HUES48 (cell line): ENCODE data around the gene IL6ST.

Experiments used
- H3K27ac ChIP-seq: one replicate; pipeline ENCODE4 v1.7.0; 2013; ENCODE audit warnings: low read depth, low read length, inconsistent platforms
- H3K27me3 ChIP-seq: 2 replicates; pipeline ENCODE4 v1.6.1; 2013; ENCODE audit warnings: mild to moderate bottlenecking, low read length; ENCODE audit not compliant: control insufficient read depth, insufficient read depth
- H3K36me3 ChIP-seq: 2 replicates; pipeline ENCODE4 v1.6.1; 2013; ENCODE audit warnings: low read length; ENCODE audit not compliant: control insufficient read depth, insufficient read depth
- H3K4me1 ChIP-seq: 2 replicates; pipeline ENCODE4 v1.6.1; 2013; ENCODE audit warnings: mild to moderate bottlenecking, low read length; ENCODE audit not compliant: control insufficient read depth, insufficient read depth
- H3K4me3 ChIP-seq: 2 replicates; pipeline ENCODE4 v1.5.1; 2013; ENCODE audit warnings: mild to moderate bottlenecking, low read depth, low read length
- H3K9ac ChIP-seq: 2 replicates; pipeline ENCODE4 v1.6.1; 2013; ENCODE audit warnings: mild to moderate bottlenecking, low read depth, low read length, moderate library complexity
- H3K9me3 ChIP-seq: 2 replicates; pipeline ENCODE4 v1.6.1; 2013; ENCODE audit warnings: low read length; ENCODE audit not compliant: control insufficient read depth, insufficient read depth

The IL6ST gene

DNA sequence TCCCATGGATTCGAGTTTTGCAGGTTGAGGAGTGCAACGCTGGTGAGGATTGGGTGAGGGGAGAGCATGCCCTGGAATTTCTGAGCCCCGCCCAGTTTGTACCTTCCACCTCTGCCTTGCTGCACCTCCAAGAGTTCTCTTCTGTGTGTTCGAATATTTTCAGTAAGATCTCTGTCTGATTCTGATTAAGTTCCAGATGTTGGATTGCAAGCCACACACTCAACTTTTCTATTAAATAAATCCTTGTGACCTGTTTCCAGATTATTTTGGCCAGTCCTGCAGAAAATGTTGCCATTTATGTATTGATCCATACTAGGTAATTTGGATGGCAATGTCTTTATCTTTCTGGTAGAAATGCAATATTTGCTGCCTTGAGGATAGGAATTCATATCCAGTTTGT lies 89.5 kb downstream of the IL6ST start:
- no peak overlapping the region for H3K4me3 ChIP-seq
- H3K27me3 ChIP-seq: no peaks in the 10 kb centered on the region
- no peak overlapping the region for H3K9ac ChIP-seq
- no peaks in the 10 kb centered on the region for H3K4me1 ChIP-seq
- no peaks in the 10 kb centered on the region for H3K36me3 ChIP-seq
- H3K27ac ChIP-seq: no peak overlapping the region
- no peaks in the 10 kb centered on the region for H3K9me3 ChIP-seq

DNA sequence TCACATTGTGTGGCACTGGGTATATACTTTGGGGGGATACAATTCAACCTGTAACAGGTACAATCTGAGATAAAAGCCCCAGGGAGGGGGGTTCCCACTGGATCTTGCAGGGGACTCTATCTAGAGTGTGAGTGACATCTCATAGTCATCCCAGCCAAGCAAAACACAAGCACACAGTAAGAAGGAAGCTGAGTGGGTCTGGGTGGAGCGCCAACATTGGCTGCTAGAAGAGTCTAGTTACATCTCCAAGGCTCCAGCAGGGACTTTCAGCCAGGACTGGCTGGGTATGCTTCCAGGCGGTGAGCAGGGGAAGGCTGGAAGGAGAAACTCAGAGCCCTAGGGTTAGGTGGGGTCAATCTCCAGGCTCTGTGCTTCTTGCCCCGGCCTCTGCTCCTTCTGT lies 90.6 kb downstream of the IL6ST start:
- no peak overlapping the region for H3K9ac ChIP-seq
- no peaks in the 10 kb centered on the region for H3K36me3 ChIP-seq
- H3K9me3 ChIP-seq: no peaks in the 10 kb centered on the region
- H3K27me3 ChIP-seq: no peaks in the 10 kb centered on the region
- no peak overlapping the region for H3K4me3 ChIP-seq
- no peaks in the 10 kb centered on the region for H3K4me1 ChIP-seq
- no peak overlapping the region for H3K27ac ChIP-seq

DNA sequence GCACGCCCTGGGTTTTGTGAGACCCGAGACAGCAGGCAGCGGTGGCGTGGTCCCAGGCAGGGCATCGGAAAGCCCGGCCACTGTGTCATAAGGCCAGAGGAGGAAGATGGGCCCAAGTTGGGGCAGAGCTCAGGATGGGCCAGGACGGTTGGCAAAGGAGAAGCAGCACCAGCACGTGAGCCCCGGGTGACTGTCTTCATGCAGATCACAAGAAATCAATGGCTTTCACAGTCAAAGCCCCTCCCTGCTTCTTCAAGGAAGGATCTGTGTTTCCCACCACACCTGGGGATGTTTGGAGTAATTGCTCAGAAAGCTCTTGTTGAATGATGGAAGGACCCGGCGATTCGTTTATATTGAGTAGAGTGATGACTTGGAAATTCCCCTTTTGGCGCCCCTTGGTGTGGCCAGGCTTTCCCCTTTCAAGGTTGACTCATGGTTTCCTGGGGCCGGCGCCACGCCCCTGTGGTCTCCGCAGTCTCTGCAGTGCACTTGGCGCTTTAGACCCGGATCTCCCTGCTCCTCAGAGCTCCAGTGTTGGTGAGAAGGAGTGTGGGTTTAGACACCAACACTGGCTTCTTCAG lies 91.6 kb downstream of the IL6ST start:
- no peak overlapping the region for H3K9ac ChIP-seq
- H3K4me1 ChIP-seq: no peaks in the 10 kb centered on the region
- H3K27ac ChIP-seq: no peak overlapping the region
- no peak overlapping the region for H3K4me3 ChIP-seq
- H3K27me3 ChIP-seq: no peaks in the 10 kb centered on the region
- no peaks in the 10 kb centered on the region for H3K36me3 ChIP-seq
- no peaks in the 10 kb centered on the region for H3K9me3 ChIP-seq

DNA sequence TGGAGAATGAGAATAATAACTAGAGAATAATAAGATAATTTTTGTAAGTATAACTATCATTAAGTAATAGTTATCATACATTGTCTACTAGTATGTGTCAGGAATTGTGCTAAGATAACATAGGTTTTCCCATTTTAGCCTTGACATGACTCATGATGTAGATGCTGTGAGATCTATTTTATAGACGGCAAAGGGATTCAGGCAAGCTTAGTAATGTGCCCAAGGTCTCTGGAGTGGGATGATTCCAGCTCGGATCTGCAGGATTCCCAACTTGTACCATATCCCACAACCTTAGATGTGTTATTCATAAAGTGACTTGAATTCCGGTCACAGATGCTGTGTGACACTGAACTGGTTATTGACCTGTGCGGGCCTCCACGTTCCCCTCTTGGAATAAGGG lies 92.1 kb downstream of the IL6ST start:
- Histone ChIP-seq H3K9ac (no peak overlapping the region), H3K36me3 (no peaks in the 10 kb centered on the region), H3K9me3 (no peaks in the 10 kb centered on the region), H3K27ac (no peak overlapping the region), H3K4me3 (no peak overlapping the region), H3K4me1 (no peaks in the 10 kb centered on the region), H3K27me3 (no peaks in the 10 kb centered on the region)

DNA sequence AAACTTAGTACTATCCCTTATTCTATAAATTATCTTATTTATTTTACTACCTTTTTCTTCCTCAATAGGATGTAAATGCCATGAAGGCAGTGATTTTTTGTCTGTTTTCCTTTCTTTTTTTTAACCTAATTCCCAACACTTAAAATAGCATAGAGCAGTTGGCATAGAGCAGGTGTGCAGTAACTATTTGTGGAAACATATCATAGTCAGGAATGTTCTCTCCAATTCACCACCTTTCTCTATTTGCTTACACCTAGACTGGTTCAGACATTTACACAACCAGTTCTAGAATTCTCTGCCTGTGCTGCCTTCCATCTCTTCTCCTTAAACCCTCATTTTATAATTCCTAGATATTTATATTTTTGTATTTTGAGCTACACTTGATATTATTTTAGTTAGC lies 94.0 kb downstream of the IL6ST start:
- Histone ChIP-seq H3K27me3 (no peaks in the 10 kb centered on the region), H3K36me3 (no peaks in the 10 kb centered on the region), H3K27ac (no peak overlapping the region), H3K4me1 (no peaks in the 10 kb centered on the region), H3K4me3 (no peak overlapping the region), H3K9me3 (no peaks in the 10 kb centered on the region), H3K9ac (no peak overlapping the region)

DNA sequence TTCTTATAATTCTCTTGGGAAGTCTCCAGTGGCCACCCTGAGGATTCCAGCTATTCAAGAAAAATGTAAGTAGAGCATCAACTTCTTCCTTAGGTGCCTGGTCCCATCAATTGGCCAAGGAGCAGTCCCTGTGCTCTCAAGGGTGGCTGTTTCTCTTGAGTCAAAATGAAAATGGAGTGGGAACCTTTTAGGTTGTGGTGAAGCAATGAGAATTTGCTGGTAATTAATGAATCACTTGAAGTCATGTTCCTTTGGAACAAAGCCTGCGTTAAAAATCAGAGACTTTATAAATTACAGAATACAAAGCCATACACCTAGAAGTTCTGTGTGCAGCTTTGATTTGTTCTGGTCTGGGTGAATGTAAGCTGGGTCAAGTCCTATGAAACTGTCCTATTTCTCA lies 94.7 kb downstream of the IL6ST start:
- Histone ChIP-seq H3K9me3 (no peaks in the 10 kb centered on the region), H3K4me1 (no peaks in the 10 kb centered on the region), H3K27ac (no peak overlapping the region), H3K36me3 (no peaks in the 10 kb centered on the region), H3K9ac (no peak overlapping the region), H3K27me3 (no peaks in the 10 kb centered on the region), H3K4me3 (no peak overlapping the region)

DNA sequence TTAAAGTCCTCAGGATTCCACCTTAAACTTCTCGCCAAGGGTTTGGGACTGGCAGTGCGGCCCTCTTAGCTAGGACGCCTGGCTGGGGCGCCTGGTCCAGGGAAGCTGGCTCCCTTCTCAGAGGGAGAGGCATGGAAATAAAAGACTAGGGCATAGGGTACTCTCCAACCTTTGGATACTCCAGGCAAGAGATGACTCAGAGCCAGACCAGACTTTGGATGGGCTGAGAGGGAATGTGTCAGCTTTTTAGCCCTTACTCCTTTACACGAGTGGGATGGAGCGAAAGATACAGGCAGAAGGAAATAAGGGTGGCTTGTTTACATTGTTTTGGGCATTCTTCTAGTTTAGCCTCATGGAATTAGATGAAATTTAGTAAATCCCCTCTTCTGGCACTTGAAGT lies 95.4 kb downstream of the IL6ST start:
- Histone ChIP-seq H3K27ac (no peak overlapping the region), H3K4me3 (no peak overlapping the region), H3K36me3 (no peaks in the 10 kb centered on the region), H3K27me3 (no peaks in the 10 kb centered on the region), H3K9me3 (no peaks in the 10 kb centered on the region), H3K9ac (no peak overlapping the region), H3K4me1 (no peaks in the 10 kb centered on the region)

DNA sequence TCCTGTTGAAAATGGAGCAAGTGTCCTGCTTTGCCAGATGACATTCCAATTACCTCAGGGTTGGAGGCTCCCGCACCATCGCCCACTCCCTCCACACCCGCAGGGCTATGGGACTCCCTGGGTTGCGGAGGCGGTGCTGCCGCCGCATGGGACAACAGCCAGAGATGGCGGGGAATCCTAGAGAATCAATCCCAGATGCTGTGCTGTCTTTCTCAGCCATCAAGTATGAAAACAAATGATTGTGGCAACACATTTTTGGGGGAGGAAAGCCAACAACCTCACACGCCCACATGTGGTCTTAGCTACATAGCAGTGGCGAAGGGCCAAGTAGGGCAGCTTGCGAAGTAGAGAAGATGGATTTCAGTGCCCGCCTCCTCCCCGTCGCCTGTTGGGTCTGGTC lies 96.9 kb downstream of the IL6ST start:
- Histone ChIP-seq H3K4me3 (no peak overlapping the region), H3K9ac (no peak overlapping the region), H3K4me1 (no peaks in the 10 kb centered on the region), H3K36me3 (no peaks in the 10 kb centered on the region), H3K27ac (no peak overlapping the region), H3K27me3 (no peaks in the 10 kb centered on the region), H3K9me3 (no peaks in the 10 kb centered on the region)

DNA sequence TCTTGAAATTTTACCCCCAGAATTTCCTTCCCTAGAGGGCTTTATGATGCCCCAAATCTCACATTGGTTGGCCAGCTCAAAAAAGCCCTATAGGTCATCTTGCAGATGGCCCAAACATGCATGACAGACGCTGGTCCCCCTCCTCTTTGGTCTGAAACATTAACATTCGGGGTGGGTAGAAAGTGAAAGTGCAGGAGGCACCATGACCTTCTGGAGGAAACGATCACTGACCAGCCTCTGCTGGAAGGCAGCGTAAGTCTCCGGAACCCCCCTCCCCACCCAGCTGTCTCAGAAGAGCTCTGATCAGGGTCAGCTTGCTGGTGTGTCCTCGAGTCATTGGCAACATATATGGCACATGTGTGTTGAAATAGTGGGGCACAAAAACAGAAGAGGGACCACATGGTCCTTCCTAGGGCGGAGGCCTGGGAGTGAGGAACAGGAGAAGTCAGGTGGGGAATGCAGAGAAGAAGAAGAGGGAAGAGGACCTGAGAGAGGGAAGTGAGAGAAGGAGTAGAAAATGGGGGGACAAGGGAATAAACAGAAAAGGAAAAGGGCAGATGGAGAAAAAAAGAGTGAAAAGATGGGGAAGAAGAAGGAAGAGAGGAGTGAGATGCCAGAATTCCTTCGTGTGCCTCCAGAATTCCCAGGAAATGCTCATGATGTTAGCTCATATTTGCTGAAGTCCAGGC lies 97.4 kb downstream of the IL6ST start:
- H3K9me3 ChIP-seq: no peaks in the 10 kb centered on the region
- no peak overlapping the region for H3K4me3 ChIP-seq
- H3K9ac ChIP-seq: no peak overlapping the region
- no peaks in the 10 kb centered on the region for H3K36me3 ChIP-seq
- no peaks in the 10 kb centered on the region for H3K27me3 ChIP-seq
- no peak overlapping the region for H3K27ac ChIP-seq
- no peaks in the 10 kb centered on the region for H3K4me1 ChIP-seq

DNA sequence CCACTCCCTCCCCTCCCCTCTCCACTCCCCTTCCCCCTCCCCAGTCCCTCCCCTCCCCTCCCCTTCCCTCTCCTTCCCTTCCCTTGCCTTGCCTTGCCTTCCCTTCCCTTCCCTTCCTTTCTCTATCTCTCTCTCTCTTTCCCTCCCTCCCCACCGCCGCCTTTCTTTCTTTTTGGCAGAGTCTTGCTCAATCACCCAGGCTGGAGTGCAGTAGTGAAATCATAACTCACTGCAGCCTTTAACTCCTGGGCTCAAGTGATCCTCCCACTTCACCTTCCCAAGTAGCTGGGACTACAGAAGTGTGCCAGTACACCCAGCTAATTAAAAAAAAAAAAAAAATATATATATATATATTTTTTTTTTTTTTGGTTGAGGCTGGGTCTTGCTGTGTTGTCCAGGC lies 98.1 kb downstream of the IL6ST start:
- Histone ChIP-seq H3K4me1 (no peaks in the 10 kb centered on the region), H3K9ac (no peak overlapping the region), H3K27ac (no peak overlapping the region), H3K4me3 (no peak overlapping the region), H3K9me3 (no peaks in the 10 kb centered on the region), H3K36me3 (no peaks in the 10 kb centered on the region), H3K27me3 (no peaks in the 10 kb centered on the region)

DNA sequence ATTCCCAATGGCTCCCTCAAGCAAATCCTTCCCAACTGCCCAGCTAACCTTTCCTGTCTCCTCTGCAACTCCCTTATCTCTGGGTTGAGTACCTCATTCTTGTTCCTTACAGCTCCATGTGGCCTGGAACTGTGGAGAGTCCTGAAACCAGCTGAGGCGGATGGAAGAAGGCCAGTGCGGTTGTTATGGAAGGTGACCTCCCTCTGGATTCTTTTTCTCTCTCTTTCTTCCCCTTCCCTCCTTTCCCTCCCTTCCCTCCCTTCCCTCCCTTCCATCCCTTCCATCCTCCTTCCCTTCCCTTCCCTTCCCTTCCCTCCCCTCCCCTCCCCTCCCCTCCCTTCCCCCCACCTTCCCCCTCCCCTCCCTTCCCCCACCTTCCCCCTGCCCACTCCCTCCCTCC lies 98.5 kb downstream of the IL6ST start:
- H3K27ac ChIP-seq: no peak overlapping the region

More for the DNA sequence above, 98.5 kb downstream of the IL6ST start:
- Histone ChIP-seq H3K36me3 (no peaks in the 10 kb centered on the region), H3K27me3 (no peaks in the 10 kb centered on the region), H3K4me3 (no peak overlapping the region), H3K4me1 (no peaks in the 10 kb centered on the region), H3K9me3 (0 out of 2 replicates have a peak, but pooled peaks cover 2% of the 10 kb centered on the region), H3K9ac (no peak overlapping the region)
